Chondrocyte (in vitro differentiated cells): ENCODE data around the gene RYR2. TPM values are rescaled to one million over a fixed set of nuclear protein-coding genes. Genes with fewer than 3 reads are reported as not detected.

Source experiments
- DNase-seq: peaks from one replicate; pipeline ENCODE4 v3.0.0; 2021; ENCODE audit warnings: mixed read lengths, low spot score
- H3K27ac Mint-ChIP-seq: one replicate; pipeline ENCODE4 v1.8.0; 2021; ENCODE audit warnings: mild to moderate bottlenecking, moderate library complexity, mixed read lengths; ENCODE audit not compliant: unreplicated experiment
- H3K27me3 Mint-ChIP-seq: 2 replicates; pipeline ENCODE4 v1.8.0; 2021; ENCODE audit warnings: low read depth, mixed read lengths
- H3K36me3 Mint-ChIP-seq: 2 replicates; pipeline ENCODE4 v1.8.0; 2021; ENCODE audit warnings: low read depth, mixed read lengths
- H3K4me1 Mint-ChIP-seq: 2 replicates; pipeline ENCODE4 v1.8.0; 2021; ENCODE audit warnings: low read depth, mild to moderate bottlenecking, mixed read lengths
- H3K4me3 Mint-ChIP-seq: one replicate; pipeline ENCODE4 v1.8.0; 2021; ENCODE audit warnings: mild to moderate bottlenecking, moderate library complexity, mixed read lengths; ENCODE audit not compliant: unreplicated experiment
- H3K9me3 Mint-ChIP-seq: 2 replicates; pipeline ENCODE4 v1.8.0; 2021; ENCODE audit warnings: low read depth, mixed read lengths
- total RNA-seq: library from RNA; stranded (reverse); gene quantifications from 3 replicates; pipeline ENCODE4 v1.2.1, GENCODE V29; 2021
- TF ChIP-seq, protein P1 (sequence below): fragments of 200-600 bp; sonication (generic); IDR thresholded peaks from 2 replicates; pipeline ENCODE4 v1.5.0; 2021; ENCODE audit warnings: antibody characterized with exemption, mild to moderate bottlenecking, moderate library complexity

The RYR2 gene
- total RNA-seq, 1 donor from 2014 or later, result 0.12 TPM

DNA sequence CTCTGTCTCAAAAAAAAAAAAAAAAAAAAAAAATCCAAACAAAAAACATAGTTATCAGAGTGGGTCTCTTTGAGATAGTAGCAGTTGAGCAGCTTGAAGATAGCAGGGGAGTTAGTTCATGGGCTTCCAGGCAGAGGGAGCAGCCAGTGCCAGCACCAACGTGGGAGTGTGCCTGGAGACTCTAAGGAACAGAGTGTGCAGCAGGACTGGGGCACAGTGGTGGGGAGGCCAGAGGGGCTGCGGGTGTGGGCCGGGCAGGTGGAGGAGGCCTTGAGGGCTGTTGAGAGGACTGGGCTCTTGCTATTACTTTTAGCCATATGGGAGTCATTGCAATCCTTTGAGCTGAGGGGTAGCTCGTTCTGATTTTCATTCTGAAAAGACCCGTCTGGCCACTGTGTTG, 63.8 kb downstream of the RYR2 start:
- Mint-ChIP-seq H3K36me3 (no peaks in the 10 kb centered on the region), H3K27ac (no peak overlapping the region), H3K4me3 (no peak overlapping the region), H3K9me3 (no peaks in the 10 kb centered on the region), H3K4me1 (no peaks in the 10 kb centered on the region), H3K27me3 (peaks cover 9% of the 10 kb centered on the region)
- TF ChIP-seq, protein P1, sequence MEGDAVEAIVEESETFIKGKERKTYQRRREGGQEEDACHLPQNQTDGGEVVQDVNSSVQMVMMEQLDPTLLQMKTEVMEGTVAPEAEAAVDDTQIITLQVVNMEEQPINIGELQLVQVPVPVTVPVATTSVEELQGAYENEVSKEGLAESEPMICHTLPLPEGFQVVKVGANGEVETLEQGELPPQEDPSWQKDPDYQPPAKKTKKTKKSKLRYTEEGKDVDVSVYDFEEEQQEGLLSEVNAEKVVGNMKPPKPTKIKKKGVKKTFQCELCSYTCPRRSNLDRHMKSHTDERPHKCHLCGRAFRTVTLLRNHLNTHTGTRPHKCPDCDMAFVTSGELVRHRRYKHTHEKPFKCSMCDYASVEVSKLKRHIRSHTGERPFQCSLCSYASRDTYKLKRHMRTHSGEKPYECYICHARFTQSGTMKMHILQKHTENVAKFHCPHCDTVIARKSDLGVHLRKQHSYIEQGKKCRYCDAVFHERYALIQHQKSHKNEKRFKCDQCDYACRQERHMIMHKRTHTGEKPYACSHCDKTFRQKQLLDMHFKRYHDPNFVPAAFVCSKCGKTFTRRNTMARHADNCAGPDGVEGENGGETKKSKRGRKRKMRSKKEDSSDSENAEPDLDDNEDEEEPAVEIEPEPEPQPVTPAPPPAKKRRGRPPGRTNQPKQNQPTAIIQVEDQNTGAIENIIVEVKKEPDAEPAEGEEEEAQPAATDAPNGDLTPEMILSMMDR, result no peak
- no peak for DNase-seq

DNA sequence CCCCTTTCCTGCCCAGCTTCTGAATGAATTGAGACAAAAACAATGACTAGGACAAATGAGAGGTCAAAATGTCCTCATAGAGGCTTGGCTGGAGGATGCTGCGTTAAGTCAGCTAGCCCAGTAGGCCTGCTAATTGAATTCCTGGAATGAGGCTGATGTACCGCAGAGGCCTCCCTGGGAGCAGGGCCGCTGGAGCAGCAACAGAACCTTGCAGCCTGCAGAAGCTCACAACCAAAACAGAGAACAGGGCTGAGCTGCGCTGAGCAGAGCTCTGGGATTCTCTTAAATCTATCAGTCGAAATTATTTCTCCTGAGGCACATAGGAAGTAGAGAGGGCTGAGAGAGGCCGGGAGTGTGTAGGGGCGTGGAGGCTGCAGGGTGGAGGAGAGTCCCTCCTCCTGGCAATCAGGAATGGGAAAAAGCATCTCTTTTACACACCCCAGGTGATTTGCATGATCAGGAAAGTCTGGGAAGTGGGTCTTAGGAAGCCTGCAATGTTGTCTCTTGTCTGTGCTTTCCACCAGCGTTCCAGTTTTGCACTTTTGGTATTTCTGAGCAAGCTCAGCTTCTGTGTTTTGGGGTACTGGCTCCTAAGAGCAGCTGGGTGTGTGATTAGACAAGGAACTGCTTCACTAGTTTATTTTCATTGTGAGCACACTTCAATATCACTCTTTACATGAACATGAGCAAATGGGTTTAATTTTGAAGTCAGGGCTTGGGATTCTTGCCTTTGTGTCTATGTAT, 66.5 kb downstream of the RYR2 start:
- Mint-ChIP-seq H3K4me1 (no peaks in the 10 kb centered on the region), H3K27me3 (peaks cover 5% of the 10 kb centered on the region), H3K36me3 (no peaks in the 10 kb centered on the region), H3K4me3 (no peak overlapping the region), H3K27ac (no peak overlapping the region), H3K9me3 (no peaks in the 10 kb centered on the region)
- no peak for DNase-seq
- TF ChIP-seq, protein P1, result no peak

DNA sequence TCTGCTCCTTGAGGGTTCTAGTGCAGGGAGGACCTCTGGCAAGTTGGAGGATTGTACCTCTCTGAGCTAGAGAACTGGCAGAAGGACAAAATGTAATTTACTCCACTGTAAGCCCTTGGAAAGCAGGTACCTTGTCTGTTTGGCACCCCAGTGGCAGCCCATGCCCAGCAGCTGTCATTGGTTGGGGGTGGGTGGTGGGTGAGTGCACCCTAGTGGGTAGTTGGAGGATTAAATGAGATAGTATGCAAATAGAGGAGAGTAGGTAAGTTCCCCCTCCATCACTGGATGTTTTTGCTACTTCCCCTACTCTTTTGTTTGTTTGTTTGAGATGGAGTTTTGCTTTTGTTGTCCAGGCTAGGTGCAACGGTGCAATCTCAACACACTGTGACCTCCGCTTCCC, 69.8 kb downstream of the RYR2 start:
- no peak for DNase-seq
- Mint-ChIP-seq H3K9me3 (peaks cover under 1% of the 10 kb centered on the region), H3K4me1 (no peaks in the 10 kb centered on the region), H3K27me3 (peaks cover 4% of the 10 kb centered on the region), H3K4me3 (no peak overlapping the region), H3K36me3 (no peaks in the 10 kb centered on the region), H3K27ac (no peak overlapping the region)
- TF ChIP-seq, protein P1, result no peak

DNA sequence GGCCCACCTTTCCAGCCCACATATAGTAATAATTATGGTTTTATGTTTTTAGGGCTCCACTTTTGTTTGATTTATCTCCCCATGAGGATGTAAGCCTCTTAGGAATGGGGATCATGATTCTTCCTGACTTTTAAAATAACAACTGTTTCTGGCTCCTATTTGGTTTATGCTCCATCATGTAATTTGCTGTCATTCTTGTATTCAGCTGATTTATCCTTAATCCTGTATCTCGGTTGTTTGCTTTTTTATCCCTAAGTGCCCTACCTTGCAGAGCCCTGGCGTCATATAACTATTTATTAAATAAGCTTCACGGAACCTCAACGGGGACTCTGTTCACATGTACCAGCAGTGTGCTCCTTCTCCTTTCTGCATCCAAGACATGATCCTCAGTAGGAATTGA, 70.7 kb downstream of the RYR2 start:
- H3K4me3 Mint-ChIP-seq, result no peak overlapping the region
- TF ChIP-seq, protein P1, result no peak
- H3K36me3 Mint-ChIP-seq, result no peaks in the 10 kb centered on the region
- H3K27ac Mint-ChIP-seq, result no peak overlapping the region
- peaks cover 4% of the 10 kb centered on the region for H3K27me3 Mint-ChIP-seq
- no peak for DNase-seq
- peaks cover 2% of the 10 kb centered on the region for H3K9me3 Mint-ChIP-seq
- H3K4me1 Mint-ChIP-seq, result no peaks in the 10 kb centered on the region

DNA sequence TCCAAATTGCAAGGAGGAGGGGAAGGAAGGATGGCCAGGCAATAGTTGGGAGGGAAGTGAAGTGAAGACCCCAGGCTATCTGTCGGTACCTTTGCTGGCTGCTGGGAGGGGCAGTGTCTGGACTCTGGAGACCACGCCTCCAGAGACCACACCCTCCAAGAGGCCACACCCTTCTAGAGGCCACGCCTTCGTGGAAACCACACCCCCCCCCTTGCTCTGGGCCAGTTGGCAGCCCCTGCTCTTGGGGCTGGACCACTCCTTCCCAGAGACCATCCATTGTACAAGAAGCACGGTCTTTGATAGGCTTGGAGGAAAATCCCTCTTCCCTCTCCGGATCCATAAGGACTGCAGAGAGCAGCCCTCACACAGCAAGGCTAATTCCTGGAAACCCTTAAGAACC, 73.1 kb downstream of the RYR2 start:
- no peak for DNase-seq
- H3K27me3 Mint-ChIP-seq, result peaks cover 4% of the 10 kb centered on the region
- H3K27ac Mint-ChIP-seq, result no peak overlapping the region
- no peaks in the 10 kb centered on the region for H3K4me1 Mint-ChIP-seq
- H3K4me3 Mint-ChIP-seq, result no peak overlapping the region
- TF ChIP-seq, protein P1, result no peak
- H3K9me3 Mint-ChIP-seq, result peaks cover 2% of the 10 kb centered on the region
- H3K36me3 Mint-ChIP-seq, result no peaks in the 10 kb centered on the region
